HG03432 (cell line): Measurements from ENCODE around the gene SGMS1.

Experiments used
- ATAC-seq: cut with Tn5 transposase; IDR thresholded peaks from one replicate; pipeline ENCODE4 v1.9.1; 2021; ENCODE audit warnings: mild to moderate bottlenecking, moderate library complexity; ENCODE audit not compliant: unreplicated experiment

The SGMS1 gene

GRCh38 chr10:50613726-50614443 lies 9.9 kb downstream of the SGMS1 start:
- no peak for ATAC-seq

GRCh38 chr10:50613150-50613549 lies 10.6 kb downstream of the SGMS1 start:
- ATAC-seq: peak; percentile 72

- ATAC-seq: no peak
Measured at GRCh38 chr10:50610368-50610767, 13.4 kb downstream of the SGMS1 start.

- no peak for ATAC-seq
Measured at GRCh38 chr10:50607356-50607925, 16.3 kb downstream of the SGMS1 start.

- no peak for ATAC-seq
Measured at GRCh38 chr10:50605951-50606270, 17.8 kb downstream of the SGMS1 start.

GRCh38 chr10:50605269-50605950 lies 18.3 kb downstream of the SGMS1 start:
- ATAC-seq: peak; percentile 86

- no peak for ATAC-seq
Measured at GRCh38 chr10:50604809-50605208, 18.9 kb downstream of the SGMS1 start.

- ATAC-seq: peak; percentile 76
Measured at GRCh38 chr10:50604049-50604640, 19.6 kb downstream of the SGMS1 start.

GRCh38 chr10:50603151-50603850 lies 20.5 kb downstream of the SGMS1 start:
- no peak for ATAC-seq

- no peak for ATAC-seq
Measured at GRCh38 chr10:50601974-50602373, 21.8 kb downstream of the SGMS1 start.

GRCh38 chr10:50600831-50601477 lies 22.8 kb downstream of the SGMS1 start:
- no peak for ATAC-seq

GRCh38 chr10:50600286-50600685 lies 23.5 kb downstream of the SGMS1 start:
- no peak for ATAC-seq

GRCh38 chr10:50596897-50597296 lies 26.9 kb downstream of the SGMS1 start:
- ATAC-seq: no peak

- ATAC-seq: no peak
Measured at GRCh38 chr10:50596456-50596855, 27.3 kb downstream of the SGMS1 start.

GRCh38 chr10:50595785-50596184 lies 28.0 kb downstream of the SGMS1 start:
- ATAC-seq: no peak

- no peak for ATAC-seq
Measured at GRCh38 chr10:50593523-50594376, 30.0 kb downstream of the SGMS1 start.

GRCh38 chr10:50592961-50593418 lies 30.8 kb downstream of the SGMS1 start:
- no peak for ATAC-seq

- no peak for ATAC-seq
Measured at GRCh38 chr10:50590935-50591334, 32.8 kb downstream of the SGMS1 start.

- no peak for ATAC-seq
Measured at GRCh38 chr10:50586740-50587088, 37.0 kb downstream of the SGMS1 start.
